ENCODE measurements around the gene ITGB5. TPM values are rescaled to one million over a fixed set of nuclear protein-coding genes. Genes with fewer than 3 reads are reported as not detected.

ITGB5 gene
- total RNA-seq, 1 experiment from 2014 or later, result 339 TPM

GRCh38 chr3:124799676-124800075 is 87.5 kb downstream of the ITGB5 start:
- Mint-ChIP-seq H3K27ac (peak overlapping the region; percentile 86), H3K36me3 (peaks cover 58% of the 10 kb centered on the region), H3K27me3 (ENCODE audit: low read depth) (no peaks in the 10 kb centered on the region), H3K9me3 (no peaks in the 10 kb centered on the region), H3K4me1 (peaks cover 26% of the 10 kb centered on the region), H3K4me3 (no peak overlapping the region)
- TF ChIP-seq ARID4B (CRISPR knock-in tag; IDR thresholded peaks at IDR 0.05; ENCODE audit: borderline replicate concordance) (no peak), FOXJ3 (CRISPR knock-in tag; IDR thresholded peaks at IDR 0.05; ENCODE audit: borderline replicate concordance) (no peak), ZNF396 (CRISPR knock-in tag; IDR thresholded peaks at IDR 0.05; ENCODE audit: borderline replicate concordance) (no peak), ZNF263 (CRISPR knock-in tag; IDR thresholded peaks at IDR 0.05; ENCODE audit: low read depth) (no peak), CBFB (CRISPR knock-in tag; IDR thresholded peaks at IDR 0.05; ENCODE audit: low read depth) (no peak), NFE2L1 (CRISPR knock-in tag; IDR thresholded peaks at IDR 0.05) (no peak), ZBTB43 (CRISPR knock-in tag; IDR thresholded peaks at IDR 0.05) (no peak), E2F5 (CRISPR knock-in tag; IDR thresholded peaks at IDR 0.05) (no peak), PREB (CRISPR knock-in tag; IDR thresholded peaks at IDR 0.05; ENCODE audit: borderline replicate concordance) (no peak), NFATC4 (CRISPR knock-in tag; IDR thresholded peaks at IDR 0.05) (no peak), ATF2 (CRISPR knock-in tag; IDR thresholded peaks at IDR 0.05; ENCODE audit: borderline replicate concordance, low read depth) (no peak), TEAD1 (CRISPR knock-in tag; IDR thresholded peaks at IDR 0.05) (no peak), GRHL2 (CRISPR knock-in tag; IDR thresholded peaks at IDR 0.05; ENCODE audit: insufficient replicate concordance, severe bottlenecking) (no peak)
- ATAC-seq (no peak), DNase-seq (ENCODE audit: low spot score) (no peak)
- ChIA-PET POLR2A (no interaction called here), CTCF (interaction anchor here (1.9 kb wide), 1 partner anchor 39 kb away, joined by 7 read pairs; no protein-coding TSS in a partner anchor)

- no peak overlapping the region for H3K4me3 Mint-ChIP-seq
These were observed 89.7 kb downstream of the ITGB5 start for GRCh38 chr3:124797426-124797945.

More at GRCh38 chr3:124797426-124797945, 89.7 kb downstream of the ITGB5 start:
- H3K36me3 Mint-ChIP-seq, result peaks cover 60% of the 10 kb centered on the region
- peaks cover 17% of the 10 kb centered on the region for H3K4me1 Mint-ChIP-seq
- TF ChIP-seq IRF2 (CRISPR knock-in tag; IDR thresholded peaks at IDR 0.05; ENCODE audit: borderline replicate concordance, low read depth), result no peak
- no peaks in the 10 kb centered on the region for H3K9me3 Mint-ChIP-seq
- H3K27ac Mint-ChIP-seq, result peak overlapping the region; percentile 74
- POLR2A ChIA-PET, result interaction anchor here (0.6 kb wide), 1 partner anchor 10 kb away, joined by 3 read pairs; no protein-coding TSS in a partner anchor
- no peak for ATAC-seq
- DNase-seq (ENCODE audit: low spot score), result no peak
- no peaks in the 10 kb centered on the region for H3K27me3 Mint-ChIP-seq (ENCODE audit: low read depth)
- CTCF ChIA-PET, result interaction anchor here (1.1 to 1.9 kb wide), 3 partner anchors 10 to 30 kb away, joined by 3 to 4 read pairs (median 4); no protein-coding TSS in a partner anchor

Measured in WTC11 (cell line).